KMS-11 (cell line): ENCODE measurements around the gene BCL6B.
"Not testable (repeated sequence)": the region's sequence is repeated elsewhere in the genome, so short reads cannot be mapped to it uniquely, and the experiment has no call there.

Source experiments
- H2AFZ ChIP-seq: fragments of 200-600 bp; sonication (generic); 2 replicates; pipeline ENCODE4 v1.6.1; 2016; ENCODE audit warnings: antibody characterized with exemption, mixed run types, low read depth
- H3K27ac ChIP-seq: fragments of 200-600 bp; sonication (generic); 2 replicates; pipeline ENCODE4 v1.6.1; 2016; ENCODE audit warnings: mild to moderate bottlenecking, mixed run types
- H3K27me3 ChIP-seq: fragments of 200-600 bp; sonication (generic); 2 replicates; pipeline ENCODE4 v1.6.1; 2017; ENCODE audit warnings: mild to moderate bottlenecking, low read depth, mixed run types, moderate library complexity; ENCODE audit not compliant: insufficient read depth
- H3K36me3 ChIP-seq: fragments of 200-600 bp; sonication (generic); 2 replicates; pipeline ENCODE4 v1.6.1; 2017; ENCODE audit warnings: mild to moderate bottlenecking, mixed run types; ENCODE audit not compliant: insufficient read depth
- H3K4me1 ChIP-seq: fragments of 200-600 bp; sonication (generic); 2 replicates; pipeline ENCODE4 v1.6.1; 2016; ENCODE audit warnings: mild to moderate bottlenecking, low read depth, mixed run types; ENCODE audit not compliant: poor library complexity, severe bottlenecking
- H3K4me2 ChIP-seq: fragments of 200-600 bp; sonication (generic); 2 replicates; pipeline ENCODE4 v1.7.0; 2016; ENCODE audit warnings: mild to moderate bottlenecking, mixed run types
- H3K4me3 ChIP-seq: fragments of 200-600 bp; sonication (generic); IDR thresholded peaks from 2 replicates; pipeline ENCODE4 v1.6.1; 2017; ENCODE audit warnings: low read depth, low read length, mixed read lengths; ENCODE audit not compliant: insufficient read depth
- H3K79me2 ChIP-seq: fragments of 200-600 bp; sonication (generic); 2 replicates; pipeline ENCODE4 v1.6.1; 2016; ENCODE audit warnings: low read depth, mixed run types; ENCODE audit not compliant: insufficient read depth
- H3K9ac ChIP-seq: fragments of 200-600 bp; sonication (generic); 2 replicates; pipeline ENCODE4 v1.6.1; 2016; ENCODE audit warnings: mild to moderate bottlenecking, mixed run types
- H4K20me1 ChIP-seq: fragments of 200-600 bp; sonication (generic); 2 replicates; pipeline ENCODE4 v1.6.1; 2016; ENCODE audit warnings: mild to moderate bottlenecking, mixed run types; ENCODE audit not compliant: insufficient read depth
- TF ChIP-seq, protein P1 (sequence below): fragments of 200-600 bp; sonication (generic); conservative IDR thresholded peaks from 2 replicates; pipeline ENCODE4 v1.6.1; 2017; ENCODE audit warnings: low read depth, mild to moderate bottlenecking, antibody characterized with exemption, low read length, moderate library complexity, mixed read lengths

Gene BCL6B

DNA sequence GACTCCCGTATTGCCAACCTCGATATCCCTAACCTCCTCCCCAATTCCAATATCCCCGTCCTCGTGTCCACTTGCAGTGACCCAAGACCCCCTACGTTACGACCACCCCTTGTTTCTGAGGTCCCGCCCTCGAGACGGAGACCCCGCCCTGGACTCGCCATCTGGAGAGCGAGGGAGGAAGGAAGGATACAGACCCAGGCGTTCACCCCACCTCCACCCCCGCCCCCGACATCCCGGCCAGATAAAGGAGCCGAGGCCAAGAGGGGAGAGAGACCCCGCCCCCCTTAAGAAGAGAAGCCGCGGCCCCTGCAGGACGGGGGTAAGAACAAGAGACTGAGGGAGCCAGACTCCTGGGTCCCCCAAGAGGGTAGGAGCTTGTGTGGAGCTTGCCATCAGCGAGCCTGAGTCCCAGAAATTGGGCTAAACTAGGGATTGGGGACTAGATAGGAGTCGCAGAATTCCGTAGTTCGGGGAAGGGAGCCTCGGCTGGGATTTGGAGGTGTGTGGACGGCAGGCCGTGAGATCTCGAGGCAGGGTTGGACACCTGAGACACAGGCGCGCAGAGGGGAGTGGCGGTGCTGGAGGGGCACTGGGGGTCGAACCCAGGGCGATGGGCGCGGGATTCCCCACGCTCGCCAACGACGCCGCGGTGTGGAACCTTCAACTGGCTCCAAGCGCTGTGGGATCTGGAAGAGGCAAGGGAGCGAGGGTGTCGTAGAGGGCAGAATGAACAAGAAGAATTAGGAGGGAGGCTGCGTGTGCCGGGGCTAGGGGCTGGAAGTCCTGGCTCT, at the start of gene BCL6B:
TSS of gene BCL6B (plus strand) at position 270 of the 791 bp plus-strand sequence. CDS start 622 bp downstream, outside the sequence.
- Histone ChIP-seq H3K4me3 (no peak within 1 kb of the TSS), H3K27me3 (no peaks in the 10 kb centered on the region), H3K4me2 (no peak within 1 kb of the TSS), H4K20me1 (no peaks in the 10 kb centered on the region), H3K36me3 (no peaks in the 10 kb centered on the region), H3K79me2 (no peaks in the 10 kb centered on the region), H2AFZ (no peak within 1 kb of the TSS), H3K4me1 (peaks cover 24% of the 10 kb centered on the region), H3K9ac (no peak within 1 kb of the TSS), H3K27ac (peak within 1 kb of the TSS; percentile 43; the same call in 1 of the 2 replicates)
- TF ChIP-seq, protein P1, sequence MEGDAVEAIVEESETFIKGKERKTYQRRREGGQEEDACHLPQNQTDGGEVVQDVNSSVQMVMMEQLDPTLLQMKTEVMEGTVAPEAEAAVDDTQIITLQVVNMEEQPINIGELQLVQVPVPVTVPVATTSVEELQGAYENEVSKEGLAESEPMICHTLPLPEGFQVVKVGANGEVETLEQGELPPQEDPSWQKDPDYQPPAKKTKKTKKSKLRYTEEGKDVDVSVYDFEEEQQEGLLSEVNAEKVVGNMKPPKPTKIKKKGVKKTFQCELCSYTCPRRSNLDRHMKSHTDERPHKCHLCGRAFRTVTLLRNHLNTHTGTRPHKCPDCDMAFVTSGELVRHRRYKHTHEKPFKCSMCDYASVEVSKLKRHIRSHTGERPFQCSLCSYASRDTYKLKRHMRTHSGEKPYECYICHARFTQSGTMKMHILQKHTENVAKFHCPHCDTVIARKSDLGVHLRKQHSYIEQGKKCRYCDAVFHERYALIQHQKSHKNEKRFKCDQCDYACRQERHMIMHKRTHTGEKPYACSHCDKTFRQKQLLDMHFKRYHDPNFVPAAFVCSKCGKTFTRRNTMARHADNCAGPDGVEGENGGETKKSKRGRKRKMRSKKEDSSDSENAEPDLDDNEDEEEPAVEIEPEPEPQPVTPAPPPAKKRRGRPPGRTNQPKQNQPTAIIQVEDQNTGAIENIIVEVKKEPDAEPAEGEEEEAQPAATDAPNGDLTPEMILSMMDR, result no peak

DNA sequence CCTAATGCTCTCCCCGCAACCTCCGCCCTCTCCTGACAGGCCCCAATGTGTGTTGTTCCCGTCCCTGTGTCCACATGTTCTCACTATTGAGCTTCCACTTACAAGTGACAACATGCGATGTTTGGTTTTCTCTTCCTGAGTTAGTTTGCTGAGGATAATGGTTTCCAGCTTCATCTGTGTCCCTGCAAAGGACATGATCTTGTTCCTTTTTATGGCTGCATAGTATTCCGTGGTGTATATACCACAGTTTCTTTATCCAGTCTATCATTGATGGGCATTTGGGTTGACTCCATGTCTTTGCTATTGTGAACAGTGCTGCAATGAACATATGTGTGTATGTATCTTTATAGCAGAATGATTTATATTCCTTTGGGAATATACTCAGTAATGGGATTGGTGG, 43.4 kb upstream of the BCL6B start:
- not testable (repeated sequence) for H3K4me2 ChIP-seq

DNA sequence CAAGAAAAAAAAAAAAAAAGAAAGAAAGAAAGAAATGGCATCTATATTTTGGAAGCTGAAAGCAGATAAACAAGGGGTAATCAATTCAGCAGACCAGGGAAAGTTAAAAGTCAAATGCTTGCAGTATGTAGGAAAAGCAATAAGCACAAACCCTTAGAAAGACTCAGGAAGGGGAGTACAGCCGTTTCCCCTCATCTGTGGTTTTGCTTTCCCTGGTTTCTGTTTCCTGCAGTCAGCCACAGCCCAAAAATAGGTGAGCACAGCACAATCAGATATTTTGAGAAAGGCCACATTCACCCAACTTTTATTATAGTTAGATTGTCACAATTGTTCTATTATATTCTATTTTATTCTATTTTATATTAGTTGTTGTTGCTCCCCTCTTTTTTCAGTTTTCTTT, 41.4 kb upstream of the BCL6B start:
- H3K4me1 ChIP-seq, result no peaks in the 10 kb centered on the region
- no peak overlapping the region for H3K4me2 ChIP-seq
- H3K36me3 ChIP-seq, result no peaks in the 10 kb centered on the region
- H3K27ac ChIP-seq, result no peak overlapping the region
- H4K20me1 ChIP-seq, result no peaks in the 10 kb centered on the region
- no peak overlapping the region for H3K9ac ChIP-seq
- no peaks in the 10 kb centered on the region for H3K79me2 ChIP-seq
- H3K27me3 ChIP-seq, result no peaks in the 10 kb centered on the region
- no peak overlapping the region for H2AFZ ChIP-seq
- TF ChIP-seq, protein P1, result no peak
- H3K4me3 ChIP-seq, result no peak overlapping the region

More for the DNA sequence above, 43.4 kb upstream of the BCL6B start:
- not testable (repeated sequence) for H3K4me1 ChIP-seq, H3K4me3 ChIP-seq, H2AFZ ChIP-seq, H3K79me2 ChIP-seq, H3K27me3 ChIP-seq, H3K9ac ChIP-seq, H3K36me3 ChIP-seq, H3K27ac ChIP-seq, H4K20me1 ChIP-seq

DNA sequence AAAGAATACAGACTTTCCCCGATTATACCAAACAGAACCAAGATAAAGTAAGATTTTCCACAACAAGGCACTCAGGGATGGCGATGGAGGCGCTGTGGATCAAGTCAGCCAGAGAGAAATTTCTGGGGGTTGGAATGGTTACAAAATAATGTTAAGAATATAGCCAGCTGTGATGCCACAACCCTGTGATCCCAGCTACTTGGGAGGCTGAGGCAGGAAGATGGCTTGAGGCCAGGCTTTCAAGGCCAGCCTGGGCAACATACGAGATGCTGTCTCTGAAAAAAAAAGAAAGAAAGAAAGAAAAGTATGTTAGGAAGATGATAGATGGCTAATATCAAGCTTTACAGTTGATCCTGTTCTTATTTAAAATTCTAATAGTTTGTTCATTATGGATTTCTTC, 37.6 kb upstream of the BCL6B start:
- H3K79me2 ChIP-seq, result no peaks in the 10 kb centered on the region
- H3K27ac ChIP-seq, result no peak overlapping the region
- H3K27me3 ChIP-seq, result no peaks in the 10 kb centered on the region
- no peaks in the 10 kb centered on the region for H3K36me3 ChIP-seq
- no peaks in the 10 kb centered on the region for H3K4me1 ChIP-seq
- H3K4me3 ChIP-seq, result no peak overlapping the region
- no peak overlapping the region for H3K4me2 ChIP-seq
- TF ChIP-seq, protein P1, result no peak
- no peak overlapping the region for H3K9ac ChIP-seq
- no peaks in the 10 kb centered on the region for H4K20me1 ChIP-seq
- H2AFZ ChIP-seq, result no peak overlapping the region

DNA sequence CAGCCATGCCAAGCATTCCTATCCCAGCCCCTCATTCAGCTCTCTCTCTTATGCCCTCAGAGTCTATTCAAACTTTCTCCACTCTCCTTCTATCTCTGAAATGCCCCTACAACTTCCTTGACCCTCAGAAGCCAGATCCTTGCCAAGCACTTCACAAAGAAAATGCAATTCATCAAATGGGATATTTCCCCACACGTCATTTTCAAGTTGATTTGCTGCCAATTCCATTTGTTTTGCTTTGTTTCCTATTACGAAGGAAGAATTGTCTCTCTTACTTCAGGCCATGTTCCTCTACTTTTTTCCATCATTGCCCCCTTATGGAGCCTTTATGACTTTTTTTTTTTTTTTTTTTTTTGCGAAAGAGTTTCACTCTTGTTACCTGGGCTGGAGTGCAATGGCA, 36.2 kb upstream of the BCL6B start:
- Histone ChIP-seq H2AFZ (no peak overlapping the region), H3K27me3 (no peaks in the 10 kb centered on the region)

More for the DNA sequence above, 36.2 kb upstream of the BCL6B start:
- Histone ChIP-seq H3K79me2 (no peaks in the 10 kb centered on the region), H3K9ac (no peak overlapping the region), H3K4me3 (no peak overlapping the region), H3K4me1 (no peaks in the 10 kb centered on the region), H3K4me2 (no peak overlapping the region), H3K27ac (no peak overlapping the region), H3K36me3 (no peaks in the 10 kb centered on the region), H4K20me1 (no peaks in the 10 kb centered on the region)
- TF ChIP-seq, protein P1, result no peak
